ENCODE data around the gene PCDHGC3.

PCDHGC3 gene

GRCh38 chr5:141439411-141440141, 36.2 kb upstream of the PCDHGC3 start:
- H4K20me1 ChIP-seq = no peaks in the 10 kb centered on the region
- no peak overlapping the region for H3K9ac ChIP-seq
- no peak overlapping the region for H3K4me3 ChIP-seq
- no peak overlapping the region for H3K4me2 ChIP-seq
- H3K4me1 ChIP-seq = peaks cover 0 to 16% (median 0%) of the 10 kb centered on the region in 10 experiments; a peak in 7 of 20 replicates
- H3K27me3 ChIP-seq = no peaks in the 10 kb centered on the region
- H3K27ac ChIP-seq = no peak overlapping the region
- peaks cover 0 to 31% (median 19%) of the 10 kb centered on the region in 11 experiments; a peak in 16 of 22 replicates for H3K36me3 ChIP-seq
- TF ChIP-seq Cebpa-rat (IDR thresholded peaks at IDR 0.05) = no peak
- peaks cover 38 to 73% (median 60%) of the 10 kb centered on the region in 11 experiments for H3K9me3 ChIP-seq (replicated peaks in 1 of 11)

- Histone ChIP-seq H3K27ac (no peak overlapping the region), H3K4me1 (peaks cover 0 to 16% (median 0%) of the 10 kb centered on the region in 10 experiments; a peak in 7 of 20 replicates), H3K4me2 (no peak overlapping the region), H3K36me3 (peaks cover 0 to 31% (median 19%) of the 10 kb centered on the region in 11 experiments; a peak in 16 of 22 replicates), H3K27me3 (no peaks in the 10 kb centered on the region), H3K4me3 (no peak overlapping the region), H3K9me3 (replicated peaks in 1 of 11) (peaks cover 35 to 65% (median 53%) of the 10 kb centered on the region in 11 experiments), H4K20me1 (no peaks in the 10 kb centered on the region), H3K9ac (no peak overlapping the region)
- no peak for TF ChIP-seq Cebpa-rat (IDR thresholded peaks at IDR 0.05)
These were observed 35.4 kb upstream of the PCDHGC3 start for GRCh38 chr5:141440341-141440740.

- Histone ChIP-seq H3K4me2 (no peak overlapping the region; a peak in 1 of 22 replicates), H3K9ac (no peak overlapping the region), H3K27me3 (no peaks in the 10 kb centered on the region), H3K27ac (no peak overlapping the region), H4K20me1 (no peaks in the 10 kb centered on the region), H3K9me3 (replicated peaks in 1 of 11) (peaks cover 34 to 52% (median 42%) of the 10 kb centered on the region in 11 experiments), H3K36me3 (peaks cover 0 to 31% (median 19%) of the 10 kb centered on the region in 11 experiments; a peak in 16 of 22 replicates), H3K4me1 (peaks cover 0 to 16% (median 0%) of the 10 kb centered on the region in 10 experiments; a peak in 7 of 20 replicates), H3K4me3 (0 out of 20 replicates have a peak overlapping the region, but pooled peaks of 1 of the 10 experiments have one; percentile 11)
- TF ChIP-seq Cebpa-rat (IDR thresholded peaks at IDR 0.05) = no peak
These were observed 34.1 kb upstream of the PCDHGC3 start for GRCh38 chr5:141441571-141442170.

- H3K27ac ChIP-seq = no peak overlapping the region
- H3K4me3 ChIP-seq = no peak overlapping the region
- H3K36me3 ChIP-seq = peaks cover 0 to 9% (median 0%) of the 10 kb centered on the region in 11 experiments; a peak in 1 of 22 replicates
- no peak overlapping the region for H3K9ac ChIP-seq
- no peaks in the 10 kb centered on the region for H4K20me1 ChIP-seq
- TF ChIP-seq Cebpa-rat (IDR thresholded peaks at IDR 0.05) = no peak
- H3K4me2 ChIP-seq = peak overlapping the region in 2 of 11 experiments; percentile 32 to 34; a peak in 3 of 22 replicates
- H3K4me1 ChIP-seq = peaks cover 0 to 30% (median 0%) of the 10 kb centered on the region in 10 experiments; a peak in 5 of 20 replicates
- no peaks in the 10 kb centered on the region for H3K27me3 ChIP-seq
- peaks cover 0 to 8% (median 0%) of the 10 kb centered on the region in 11 experiments; a peak in 3 of 22 replicates for H3K9me3 ChIP-seq (replicated peaks in 1 of 11)
These were observed 10.4 kb upstream of the PCDHGC3 start for GRCh38 chr5:141465351-141465750.

- Histone ChIP-seq H3K9ac (peak overlapping the region; percentile 73 to 90 (median 84)), H3K4me3 (peak overlapping the region; percentile 67 to 87 (median 78)), H3K36me3 (peaks cover 0 to 45% (median 24%) of the 10 kb centered on the region in 11 experiments; a peak in 13 of 22 replicates), H3K27me3 (peaks cover 0 to 25% (median 11%) of the 10 kb centered on the region in 11 experiments; a peak in 8 of 22 replicates), H3K4me1 (peaks cover 42 to 60% (median 51%) of the 10 kb centered on the region in 10 experiments), H3K9me3 (replicated peaks in 1 of 11) (no peaks in the 10 kb centered on the region), H4K20me1 (peaks cover 0 to 48% (median 45%) of the 10 kb centered on the region in 11 experiments; a peak in 18 of 22 replicates), H3K27ac (peak overlapping the region in 10 of 11 experiments; percentile 52 to 85 (median 79); a peak in 21 of 22 replicates), H3K4me2 (peak overlapping the region; percentile 89 to 99 (median 97))
- TF ChIP-seq Cebpa-rat (IDR thresholded peaks at IDR 0.05) = no peak
These were observed 556 bp downstream of the PCDHGC3 start for GRCh38 chr5:141476132-141476911.

- Histone ChIP-seq H3K4me2 (peak overlapping the region; percentile 89 to 99 (median 97)), H4K20me1 (peaks cover 0 to 55% (median 48%) of the 10 kb centered on the region in 11 experiments; a peak in 18 of 22 replicates), H3K4me1 (peaks cover 50 to 68% (median 56%) of the 10 kb centered on the region in 10 experiments), H3K36me3 (peaks cover 0 to 53% (median 26%) of the 10 kb centered on the region in 11 experiments; a peak in 13 of 22 replicates), H3K27me3 (peaks cover 0 to 25% (median 11%) of the 10 kb centered on the region in 11 experiments; a peak in 8 of 22 replicates), H3K9ac (peak overlapping the region; percentile 73 to 90 (median 84); a peak in 21 of 22 replicates), H3K27ac (peak overlapping the region in 8 of 11 experiments; percentile 74 to 85 (median 81); a peak in 16 of 22 replicates), H3K4me3 (peak overlapping the region; percentile 67 to 87 (median 78)), H3K9me3 (replicated peaks in 1 of 11) (no peaks in the 10 kb centered on the region)
- no peak for TF ChIP-seq Cebpa-rat (IDR thresholded peaks at IDR 0.05)
These were observed 1.3 kb downstream of the PCDHGC3 start for GRCh38 chr5:141477044-141477575.

- H3K9ac ChIP-seq = peak overlapping the region; percentile 23 to 90 (median 83); a peak in 18 of 22 replicates
- no peak for TF ChIP-seq Cebpa-rat (IDR thresholded peaks at IDR 0.05)
- peak overlapping the region; percentile 67 to 87 (median 78) for H3K4me3 ChIP-seq
- H3K4me1 ChIP-seq = peaks cover 55 to 74% (median 60%) of the 10 kb centered on the region in 10 experiments
- H3K9me3 ChIP-seq (replicated peaks in 1 of 11) = no peaks in the 10 kb centered on the region
- peak overlapping the region; percentile 89 to 99 (median 97) for H3K4me2 ChIP-seq
- peaks cover 0 to 56% (median 30%) of the 10 kb centered on the region in 11 experiments; a peak in 13 of 22 replicates for H3K36me3 ChIP-seq
- H3K27ac ChIP-seq = peak overlapping the region in 4 of 11 experiments; percentile 1 to 81 (median 23); a peak in 4 of 22 replicates
- peaks cover 0 to 63% (median 53%) of the 10 kb centered on the region in 11 experiments; a peak in 18 of 22 replicates for H4K20me1 ChIP-seq
- peaks cover 0 to 25% (median 11%) of the 10 kb centered on the region in 11 experiments; a peak in 8 of 22 replicates for H3K27me3 ChIP-seq
These were observed 2.0 kb downstream of the PCDHGC3 start for GRCh38 chr5:141477815-141478214.

All from BLaER1 treated with 17β-estradiol and CSF1 and Interleukin-3, amounts not matched to agents 10 nM and 100 nM (cell line).